Epithelial cell of prostate (primary cell): Measurements from ENCODE around the gene MAGT1.
"Not testable (repeated sequence)": the region's sequence is repeated elsewhere in the genome, so short reads cannot be mapped to it uniquely, and the experiment has no call there.

ENCODE experiments used
- DNase-seq: peaks from one replicate; pipeline ENCODE4 v3.0.0-alpha.2; 2011; ENCODE audit warnings: low read depth, low spot score
- H3K27ac ChIP-seq: fragments of 450-650 bp; 2 replicates; pipeline ENCODE4 v1.5.1; 2017; ENCODE audit warnings: mild to moderate bottlenecking

The MAGT1 gene

GRCh38 chrX:77894921-77895886 is at the start of gene MAGT1:
TSS of gene MAGT1 (minus strand) at chrX:77895435. CDS start at chrX:77895410, 25 bp downstream.
- peak within 1 kb of the TSS; percentile 78 for H3K27ac ChIP-seq
- DNase-seq = peak; percentile 82

GRCh38 chrX:77945031-77945430 is 49.8 kb upstream of the MAGT1 start:
- not testable (repeated sequence) for H3K27ac ChIP-seq, DNase-seq

GRCh38 chrX:77938083-77938680 is 42.9 kb upstream of the MAGT1 start:
- H3K27ac ChIP-seq = no peak overlapping the region

DNA sequence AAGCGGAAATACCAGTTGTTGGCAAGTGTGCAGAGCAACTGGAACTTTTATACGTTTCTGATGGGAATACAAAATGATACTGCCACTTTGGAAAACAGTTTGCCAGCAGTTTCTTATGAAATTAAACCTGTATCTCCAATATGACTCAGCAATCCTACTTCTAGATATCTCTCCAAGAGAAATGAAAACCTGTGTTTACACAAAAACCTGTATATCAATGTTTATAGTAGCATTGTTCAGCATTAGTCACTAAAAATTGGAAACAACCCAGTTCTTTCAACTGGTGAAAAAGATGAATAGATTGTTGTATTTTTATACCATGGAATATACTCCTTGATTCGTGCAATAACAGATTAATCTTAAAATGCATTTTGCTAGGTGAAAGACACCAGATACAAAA is 42.1 kb upstream of the MAGT1 start:
- no peak overlapping the region for H3K27ac ChIP-seq
- DNase-seq = peak; percentile 20

More at GRCh38 chrX:77938083-77938680, 42.9 kb upstream of the MAGT1 start:
- DNase-seq = no peak

GRCh38 chrX:77936299-77936698 is 41.1 kb upstream of the MAGT1 start:
- DNase-seq = no peak
- H3K27ac ChIP-seq = no peak overlapping the region

- no peak overlapping the region for H3K27ac ChIP-seq
- no peak for DNase-seq
Measured at GRCh38 chrX:77935886-77936285, 40.7 kb upstream of the MAGT1 start.

- no peak for DNase-seq
Measured at GRCh38 chrX:77930581-77930980, 35.3 kb upstream of the MAGT1 start.

DNA sequence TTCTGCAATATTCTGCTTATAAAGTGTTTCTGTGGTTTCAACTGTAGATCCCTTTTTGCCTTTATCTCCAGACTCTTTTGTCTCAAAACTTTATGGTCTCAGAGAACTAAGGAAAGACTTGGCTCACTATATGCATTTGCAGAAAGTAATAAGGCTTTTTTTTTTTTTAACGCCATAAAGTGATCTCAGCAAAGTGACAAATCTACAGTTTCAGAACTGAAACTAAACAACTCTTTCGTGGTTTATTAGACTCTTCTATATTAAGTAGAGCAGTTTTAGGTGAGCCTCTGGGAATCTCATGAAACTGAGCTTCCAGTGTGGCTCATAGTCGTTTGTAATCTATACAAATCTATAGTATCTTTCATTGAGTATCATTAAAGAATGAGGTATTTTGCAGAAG is 30.5 kb upstream of the MAGT1 start:
- DNase-seq = no peak
- H3K27ac ChIP-seq = no peak overlapping the region

More at GRCh38 chrX:77930581-77930980, 35.3 kb upstream of the MAGT1 start:
- H3K27ac ChIP-seq = no peak overlapping the region

DNA sequence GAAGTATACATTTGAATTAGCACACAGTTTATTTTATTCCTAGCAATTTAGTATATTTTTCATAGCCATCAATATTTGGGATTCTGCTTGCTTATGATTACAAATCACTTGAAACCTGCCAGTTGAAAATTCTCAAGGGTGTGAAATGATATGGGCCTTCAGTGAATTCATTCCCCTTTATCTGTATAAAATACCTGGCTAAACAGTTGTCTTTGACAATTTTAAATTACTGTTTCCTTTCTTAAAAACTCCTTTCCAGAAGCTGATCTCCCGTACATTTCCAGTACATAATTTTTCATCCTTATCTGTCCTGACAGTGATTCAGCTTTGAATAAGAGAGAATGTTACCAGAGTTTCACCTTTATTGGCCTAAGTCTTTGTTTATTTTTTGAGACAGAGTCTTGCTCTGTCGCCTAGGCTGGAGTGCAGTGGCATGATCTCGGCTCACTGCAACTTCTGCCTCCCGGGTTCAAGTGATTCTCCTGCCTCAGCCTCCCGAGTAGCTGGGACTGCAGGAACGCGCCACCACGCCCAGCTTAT is 29.2 kb upstream of the MAGT1 start:
- no peak overlapping the region for H3K27ac ChIP-seq
- no peak for DNase-seq

DNA sequence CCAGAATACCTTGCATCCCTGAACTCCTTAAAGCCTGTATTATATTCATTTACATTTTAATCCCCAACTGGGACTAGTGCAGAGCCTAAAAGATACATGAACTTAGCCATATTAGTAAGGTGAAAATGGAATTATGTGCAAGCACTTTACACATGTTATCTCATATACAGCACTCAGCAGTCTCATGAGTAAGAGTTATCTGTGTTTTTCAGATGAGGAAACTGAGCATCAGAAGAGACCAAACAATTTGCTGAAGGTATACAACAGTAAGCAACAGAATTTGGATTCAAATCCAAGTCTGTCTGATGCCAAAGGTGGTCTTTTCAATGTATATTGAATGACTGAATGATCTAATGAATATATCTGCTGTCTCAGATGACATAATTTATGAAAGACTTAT is 27.6 kb upstream of the MAGT1 start:
- DNase-seq = no peak
- H3K27ac ChIP-seq = no peak overlapping the region

DNA sequence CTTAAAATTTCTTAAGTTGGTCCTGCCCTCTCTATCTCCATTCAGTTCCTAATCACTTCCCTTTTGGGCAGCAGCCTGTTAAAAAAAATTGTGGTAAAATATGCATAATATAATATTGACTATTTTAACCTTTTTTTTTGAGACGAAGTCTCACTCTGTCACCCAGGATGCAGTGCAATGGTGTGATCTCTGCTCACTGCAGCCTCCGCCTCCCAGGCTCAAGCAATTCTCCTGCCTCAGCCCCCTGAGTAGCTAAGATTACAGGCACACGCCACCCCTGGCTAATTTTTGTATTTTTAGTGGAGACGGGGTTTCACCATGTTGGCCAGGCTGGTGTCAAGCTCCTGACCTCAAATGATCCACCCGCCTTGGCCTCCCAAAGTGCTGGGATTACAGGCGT is 24.1 kb upstream of the MAGT1 start:
- H3K27ac ChIP-seq, DNase-seq: not testable (repeated sequence)

- H3K27ac ChIP-seq = no peak overlapping the region
- DNase-seq = no peak
Measured at GRCh38 chrX:77918568-77918967, 23.3 kb upstream of the MAGT1 start.

GRCh38 chrX:77917294-77917933 is 22.2 kb upstream of the MAGT1 start:
- DNase-seq = no peak
- no peak overlapping the region for H3K27ac ChIP-seq

GRCh38 chrX:77910108-77910840 is 15.0 kb upstream of the MAGT1 start, which contains the start of gene ATP7A:
TSS of gene ATP7A (plus strand) at chrX:77910693. CDS start at chrX:77971642, 60,949 bp downstream.
- H3K27ac ChIP-seq = peak within 1 kb of the TSS; percentile 57
- peak; percentile 22 for DNase-seq

DNA sequence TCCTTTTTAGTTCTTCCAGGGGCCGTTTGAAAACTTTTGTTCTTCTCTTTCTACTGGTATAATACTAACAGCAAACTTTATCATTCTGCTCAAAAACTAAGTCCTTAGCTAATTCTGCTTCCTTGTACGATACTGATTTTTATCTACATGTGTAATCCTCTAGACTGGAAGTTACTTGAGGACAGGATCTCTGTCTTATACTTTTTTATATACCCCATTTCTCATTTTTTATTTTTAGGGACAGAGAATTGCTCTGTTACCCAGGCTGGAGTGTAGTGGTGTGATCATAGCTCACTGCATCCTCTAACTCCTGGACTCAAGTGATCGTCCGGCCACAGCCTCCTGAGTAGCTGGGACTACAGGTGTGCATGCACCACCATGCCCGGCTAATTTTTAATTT is 6.3 kb upstream of the MAGT1 start:
- H3K27ac ChIP-seq = no peak overlapping the region

GRCh38 chrX:77900688-77901087 is 5.5 kb upstream of the MAGT1 start:
- DNase-seq = no peak
- peak overlapping the region; percentile 81 for H3K27ac ChIP-seq

More for the DNA sequence above, 6.3 kb upstream of the MAGT1 start:
- DNase-seq = no peak

DNA sequence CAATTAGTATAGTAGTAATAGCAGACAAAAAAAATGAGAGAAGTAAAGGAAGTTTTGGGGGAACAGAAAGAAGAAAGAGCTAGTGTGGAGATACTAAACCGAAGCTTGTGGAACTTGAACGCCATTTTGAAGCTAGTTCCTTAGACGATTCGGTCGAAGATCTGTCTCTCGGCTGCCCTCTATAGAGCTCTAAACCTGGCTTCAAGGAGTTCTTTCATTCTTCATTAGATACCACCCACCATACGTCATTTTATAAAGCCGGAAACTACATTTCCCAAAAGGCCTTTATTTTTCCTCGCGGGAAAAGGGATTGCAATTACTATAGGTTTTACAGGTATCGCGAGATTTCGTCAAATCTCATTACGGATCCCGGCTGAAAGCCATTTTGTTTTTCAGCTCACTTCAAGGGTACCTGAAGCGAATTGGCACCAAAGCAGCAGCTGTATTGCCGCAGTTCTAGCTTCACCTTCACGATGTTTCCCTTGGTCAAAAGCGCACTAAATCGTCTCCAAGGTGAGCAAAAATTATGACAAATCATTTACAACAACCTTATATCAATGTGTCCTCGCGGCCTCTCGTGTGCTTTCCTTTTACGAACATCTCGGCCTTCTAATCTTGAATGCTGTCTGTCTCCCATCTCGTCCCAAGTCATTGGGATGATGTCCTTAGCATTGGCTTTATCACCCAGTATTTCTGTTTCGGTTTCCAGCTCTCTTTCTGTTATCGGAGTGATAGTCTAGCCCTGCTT is 4.0 kb upstream of the MAGT1 start, which contains the start of gene COX7B:
Gene COX7B, plus strand, starts transcription at position 388 of the 748 bp plus-strand sequence. Its CDS starts 86 bp downstream, at position 474.
- peak; percentile 74 for DNase-seq
- peak within 1 kb of the TSS; percentile 81 for H3K27ac ChIP-seq

- no peak overlapping the region for H3K27ac ChIP-seq
Measured at GRCh38 chrX:77893713-77894112, 1.5 kb downstream of the MAGT1 start.

GRCh38 chrX:77892887-77893286 is 2.3 kb downstream of the MAGT1 start:
- H3K27ac ChIP-seq = no peak overlapping the region
- DNase-seq = no peak

More at GRCh38 chrX:77893713-77894112, 1.5 kb downstream of the MAGT1 start:
- no peak for DNase-seq
